GM12865 (cell line): ENCODE measurements around the gene CALML3.
"Not testable (repeated sequence)": the region's sequence is repeated elsewhere in the genome, so short reads cannot be mapped to it uniquely, and the experiment has no call there.

Experiments
- DNase-seq: peaks from one replicate; pipeline ENCODE4 v3.0.0; 2010; ENCODE audit warnings: low read depth
- H3K4me3 ChIP-seq: 2 replicates; pipeline ENCODE4 v1.5.1; 2011; ENCODE audit warnings: mild to moderate bottlenecking, low read depth, low read length, control low read depth
- TF ChIP-seq, protein P1 (sequence below): IDR thresholded peaks from 2 replicates; pipeline ENCODE4 v1.5.1; 2011; ENCODE audit warnings: low read length, control low read depth, low read depth, inconsistent platforms; ENCODE audit not compliant: insufficient read depth; ENCODE audit errors: missing control alignments

Gene CALML3

DNA sequence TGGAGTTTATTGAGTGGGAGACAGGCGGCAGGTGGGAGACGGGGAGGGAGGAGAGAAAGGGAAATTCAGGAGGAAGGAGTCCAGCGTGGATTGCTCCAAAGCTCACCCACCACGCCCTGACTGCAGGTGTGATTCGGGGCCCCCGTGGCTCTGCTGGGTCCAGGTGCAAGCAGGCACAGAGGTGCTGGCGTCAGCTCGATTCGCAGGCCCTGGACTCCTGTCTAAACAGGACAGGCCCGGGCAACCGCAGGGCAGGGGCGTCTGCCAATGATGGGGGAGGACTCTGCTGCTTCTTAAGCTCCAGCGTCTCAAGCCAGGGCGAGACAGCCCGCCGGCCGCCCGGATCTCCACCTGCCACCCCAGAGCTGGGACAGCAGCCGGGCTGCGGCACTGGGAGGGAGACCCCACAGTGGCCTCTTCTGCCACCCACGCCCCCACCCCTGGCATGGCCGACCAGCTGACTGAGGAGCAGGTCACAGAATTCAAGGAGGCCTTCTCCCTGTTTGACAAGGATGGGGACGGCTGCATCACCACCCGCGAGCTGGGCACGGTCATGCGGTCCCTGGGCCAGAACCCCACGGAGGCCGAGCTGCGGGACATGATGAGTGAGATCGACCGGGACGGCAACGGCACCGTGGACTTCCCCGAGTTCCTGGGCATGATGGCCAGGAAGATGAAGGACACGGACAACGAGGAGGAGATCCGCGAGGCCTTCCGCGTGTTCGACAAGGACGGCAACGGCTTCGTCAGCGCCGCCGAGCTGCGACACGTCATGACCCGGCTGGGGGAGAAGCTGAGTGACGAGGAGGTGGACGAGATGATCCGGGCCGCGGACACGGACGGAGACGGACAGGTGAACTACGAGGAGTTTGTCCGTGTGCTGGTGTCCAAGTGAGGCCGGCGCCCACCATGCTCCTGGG is at the start of gene CALML3:
TSS of gene CALML3 (plus strand) at position 321 of the 920 bp plus-strand sequence. CDS start at position 446, 125 bp downstream.
- TF ChIP-seq, protein P1, sequence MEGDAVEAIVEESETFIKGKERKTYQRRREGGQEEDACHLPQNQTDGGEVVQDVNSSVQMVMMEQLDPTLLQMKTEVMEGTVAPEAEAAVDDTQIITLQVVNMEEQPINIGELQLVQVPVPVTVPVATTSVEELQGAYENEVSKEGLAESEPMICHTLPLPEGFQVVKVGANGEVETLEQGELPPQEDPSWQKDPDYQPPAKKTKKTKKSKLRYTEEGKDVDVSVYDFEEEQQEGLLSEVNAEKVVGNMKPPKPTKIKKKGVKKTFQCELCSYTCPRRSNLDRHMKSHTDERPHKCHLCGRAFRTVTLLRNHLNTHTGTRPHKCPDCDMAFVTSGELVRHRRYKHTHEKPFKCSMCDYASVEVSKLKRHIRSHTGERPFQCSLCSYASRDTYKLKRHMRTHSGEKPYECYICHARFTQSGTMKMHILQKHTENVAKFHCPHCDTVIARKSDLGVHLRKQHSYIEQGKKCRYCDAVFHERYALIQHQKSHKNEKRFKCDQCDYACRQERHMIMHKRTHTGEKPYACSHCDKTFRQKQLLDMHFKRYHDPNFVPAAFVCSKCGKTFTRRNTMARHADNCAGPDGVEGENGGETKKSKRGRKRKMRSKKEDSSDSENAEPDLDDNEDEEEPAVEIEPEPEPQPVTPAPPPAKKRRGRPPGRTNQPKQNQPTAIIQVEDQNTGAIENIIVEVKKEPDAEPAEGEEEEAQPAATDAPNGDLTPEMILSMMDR = no peak
- H3K4me3 ChIP-seq = no peak within 1 kb of the TSS
- no peak for DNase-seq

DNA sequence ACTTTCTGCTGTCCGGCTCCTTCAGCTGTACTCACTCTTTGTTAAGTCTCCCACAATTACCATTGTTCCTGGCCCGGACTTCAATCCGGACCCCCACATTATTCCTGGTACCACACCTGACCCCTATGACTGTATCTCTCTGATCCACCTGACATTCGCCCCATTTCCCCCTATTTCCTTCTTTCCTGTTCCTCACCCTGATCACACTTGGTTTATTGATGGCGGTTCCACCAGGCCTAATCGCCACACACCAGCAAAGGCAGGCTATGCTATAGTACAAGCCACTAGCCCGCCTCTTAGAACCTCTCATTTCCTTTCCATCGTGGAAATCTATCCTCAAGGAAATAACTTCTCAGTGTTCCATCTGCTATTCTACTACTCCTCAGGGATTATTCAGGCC is 49.7 kb upstream of the CALML3 start:
- DNase-seq, H3K4me3 ChIP-seq: not testable (repeated sequence)

DNA sequence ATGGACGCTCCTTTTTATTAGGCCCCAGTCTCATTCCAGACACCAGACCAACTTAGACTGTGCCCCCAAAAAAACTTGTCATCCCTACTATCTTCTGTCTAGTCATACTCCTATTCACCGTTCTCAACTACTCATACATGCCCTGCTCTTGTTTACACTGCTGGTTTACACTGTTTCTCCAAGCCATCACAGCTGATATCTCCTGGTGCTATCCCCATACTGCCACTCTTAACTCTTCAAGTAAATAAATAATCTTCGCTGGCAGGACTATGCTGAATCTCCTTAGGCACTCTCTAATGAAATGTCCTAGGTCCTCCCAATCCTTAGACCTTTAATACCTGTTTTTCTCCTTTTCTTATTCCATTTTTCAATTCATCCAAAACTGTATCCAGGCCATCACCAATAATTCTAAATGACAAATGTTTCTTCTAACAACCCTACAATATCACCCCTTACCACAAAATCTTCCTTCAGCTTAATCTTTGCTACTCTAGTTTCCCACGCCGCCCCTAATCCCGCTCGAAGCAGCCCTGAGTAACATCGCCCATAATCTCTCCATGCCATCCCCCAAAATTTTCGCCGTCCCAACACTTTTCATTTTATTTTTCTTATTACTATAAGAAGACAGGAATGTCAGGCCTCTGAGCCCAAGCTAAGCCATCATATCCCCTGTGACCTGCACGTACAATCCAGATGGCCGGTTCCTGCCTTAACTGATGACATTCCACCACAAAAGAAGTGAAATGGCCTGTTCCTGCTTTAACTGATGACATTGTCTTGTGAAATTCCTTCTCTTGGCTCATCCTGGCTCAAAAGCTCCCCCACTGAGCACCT is 48.6 kb upstream of the CALML3 start:
- not testable (repeated sequence) for H3K4me3 ChIP-seq, DNase-seq

DNA sequence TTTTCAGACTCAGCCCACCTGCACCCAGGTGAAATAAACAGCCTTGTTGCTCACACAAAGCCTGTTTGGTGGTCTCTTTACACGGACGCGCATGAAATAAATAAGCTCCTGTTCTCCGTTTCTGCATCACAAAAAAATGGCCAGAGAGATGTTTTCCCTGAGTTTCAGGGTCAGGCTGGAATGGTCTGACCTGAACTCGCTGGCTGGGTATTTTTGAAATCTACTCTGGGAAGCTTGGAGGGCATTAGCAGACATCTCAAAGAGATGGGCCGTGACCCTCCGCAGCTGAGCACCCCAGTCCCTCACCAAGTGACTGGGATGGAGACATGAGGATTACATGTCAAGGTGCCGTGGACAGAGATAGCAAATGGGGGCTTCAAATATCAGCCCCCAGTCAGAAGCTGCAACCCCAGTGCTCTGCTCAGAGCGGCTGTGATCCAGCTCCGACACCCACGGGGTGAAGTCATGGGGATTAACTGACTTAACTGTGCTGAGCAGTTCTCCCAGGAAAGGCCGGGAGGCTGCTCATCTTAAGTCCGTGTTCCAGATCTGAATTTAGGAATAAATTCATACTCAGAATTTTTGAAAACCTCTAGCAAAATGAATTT is 47.7 kb upstream of the CALML3 start:
- TF ChIP-seq, protein P1 = no peak
- no peak for DNase-seq
- no peak overlapping the region for H3K4me3 ChIP-seq

DNA sequence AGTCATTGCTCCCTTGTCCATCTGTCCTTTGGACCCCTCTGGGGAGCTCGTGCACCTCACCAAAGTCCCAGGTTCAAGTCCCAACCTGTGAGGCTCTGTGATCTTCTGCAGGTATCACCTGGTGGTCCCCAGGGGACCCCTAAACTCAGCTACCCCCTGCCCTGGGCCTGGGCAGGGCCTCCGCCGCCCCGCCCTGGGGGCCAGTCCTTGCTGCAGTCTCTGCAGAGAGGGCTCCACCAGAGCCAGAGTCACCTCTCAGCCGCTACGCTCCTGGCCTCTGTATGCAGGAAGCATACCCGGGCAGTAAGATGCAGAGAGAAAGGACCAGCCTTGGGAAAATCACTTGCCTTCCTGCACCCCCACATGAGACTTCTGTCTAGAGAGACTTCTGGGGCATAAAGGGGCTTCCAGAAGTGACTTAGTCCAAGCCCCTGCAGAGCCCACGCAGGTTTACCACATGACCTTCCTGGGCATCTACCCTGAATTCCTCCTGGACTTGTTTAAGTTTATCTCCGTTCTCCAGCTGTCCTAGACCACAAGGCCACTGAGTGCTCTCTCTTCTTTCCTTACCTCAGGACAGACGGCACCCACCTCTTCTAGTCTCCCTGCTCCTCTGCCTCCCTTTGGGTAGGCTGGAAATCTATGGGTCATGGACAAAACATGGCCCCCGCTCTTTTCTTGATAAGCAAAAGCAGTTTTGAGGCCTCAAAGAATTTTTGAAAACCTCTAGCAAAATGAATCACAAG is 46.6 kb upstream of the CALML3 start:
- DNase-seq = no peak
- no peak overlapping the region for H3K4me3 ChIP-seq
- TF ChIP-seq, protein P1 = no peak

DNA sequence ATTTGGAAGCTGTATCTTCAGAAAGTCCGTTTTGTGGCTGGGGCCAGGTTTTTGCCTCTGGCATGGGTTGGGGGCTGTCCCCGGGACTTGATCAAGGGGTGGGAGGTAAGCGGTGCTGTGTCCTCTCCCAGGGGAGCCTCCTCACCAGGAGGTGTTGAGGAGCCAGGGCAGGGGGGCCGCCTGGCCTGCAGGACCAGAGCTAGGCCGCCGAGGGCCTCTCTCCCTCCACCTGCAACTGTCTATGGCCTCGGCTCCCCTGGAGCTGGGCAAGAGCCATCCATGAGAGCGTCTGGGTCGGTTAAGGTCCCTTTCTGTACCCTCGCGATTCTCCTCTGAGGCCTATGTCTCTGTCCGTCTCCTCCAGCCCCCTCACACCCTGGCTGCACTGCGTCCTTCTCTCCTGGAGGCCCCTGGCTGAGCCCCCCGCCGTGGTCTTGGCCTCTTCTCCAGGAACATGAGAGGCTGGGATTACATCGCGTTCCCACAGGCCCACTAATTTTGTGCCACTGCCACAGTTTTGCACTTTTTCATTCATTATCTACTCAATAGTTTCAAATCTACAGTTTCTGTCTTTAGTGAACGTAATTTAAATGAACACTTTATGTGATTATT is 46.0 kb upstream of the CALML3 start:
- TF ChIP-seq, protein P1 = no peak
- no peak for DNase-seq
- H3K4me3 ChIP-seq = no peak overlapping the region

DNA sequence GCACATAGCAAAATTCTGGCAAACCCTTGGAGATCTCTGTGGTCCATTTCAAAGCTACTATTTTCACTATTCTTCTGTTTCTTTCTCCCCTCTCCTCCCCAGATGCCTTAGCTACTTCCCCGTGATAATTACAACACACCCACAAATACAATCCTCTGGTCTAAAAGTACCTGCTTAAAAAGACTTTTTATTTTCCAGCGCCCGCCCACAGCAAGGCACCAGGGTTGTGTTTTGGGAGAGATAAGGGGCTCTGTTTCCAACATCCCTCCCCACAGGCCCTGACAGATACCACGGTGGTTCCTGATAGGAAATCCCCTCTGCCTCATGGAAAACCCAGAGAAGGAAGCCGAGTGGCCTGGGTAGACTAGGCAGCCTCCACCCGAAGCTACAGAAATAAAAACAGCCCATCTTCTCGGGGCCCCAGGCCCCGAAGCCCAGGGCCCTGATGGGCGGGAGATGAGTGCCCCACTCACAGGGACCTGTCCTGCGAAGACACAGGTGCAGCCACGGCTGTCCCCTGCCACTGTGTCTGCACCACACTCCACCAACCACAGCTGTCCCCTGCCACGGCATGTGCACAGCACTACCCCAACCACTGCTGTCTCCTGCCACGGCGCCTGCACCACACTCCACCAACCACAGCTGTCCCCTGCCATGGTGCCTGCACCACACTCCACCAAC is 45.1 kb upstream of the CALML3 start:
- DNase-seq = peak; percentile 6
- no peak overlapping the region for H3K4me3 ChIP-seq
- TF ChIP-seq, protein P1 = no peak
